ENCODE results near the gene PALM3.
A peak's percentile ranks its signal among the peaks of the same experiment; 100 is the strongest.
"Not testable (repeated sequence)": the region's sequence is repeated elsewhere in the genome, so short reads cannot be mapped to it uniquely, and the experiment has no call there.

PALM3 gene

GRCh38 chr19:14059093-14059480 is 2.8 kb downstream of the PALM3 start:
- DNase-seq = no peak

- no peak for DNase-seq
These were observed 3.4 kb downstream of the PALM3 start for GRCh38 chr19:14058182-14059092.

- DNase-seq = no peak
These were observed 5.0 kb downstream of the PALM3 start for GRCh38 chr19:14056741-14057356.

GRCh38 chr19:14056069-14056666 is 5.7 kb downstream of the PALM3 start:
- no peak for DNase-seq

GRCh38 chr19:14055396-14055795 is 6.5 kb downstream of the PALM3 start:
- no peak for DNase-seq

- no peak for DNase-seq
These were observed 7.2 kb downstream of the PALM3 start for GRCh38 chr19:14054721-14055120.

GRCh38 chr19:14054099-14054498 is 7.8 kb downstream of the PALM3 start:
- no peak for DNase-seq

- no peak for DNase-seq
These were observed 8.4 kb downstream of the PALM3 start for GRCh38 chr19:14053500-14053899.

- DNase-seq = no peak
These were observed 8.8 kb downstream of the PALM3 start for GRCh38 chr19:14053032-14053431.

GRCh38 chr19:14052470-14052869 is 9.4 kb downstream of the PALM3 start:
- no peak for DNase-seq

GRCh38 chr19:14051980-14052379 is 9.9 kb downstream of the PALM3 start:
- no peak for DNase-seq

GRCh38 chr19:14050961-14051360 is 10.9 kb downstream of the PALM3 start:
- DNase-seq = not testable (repeated sequence)

GRCh38 chr19:14050512-14050911 is 11.4 kb downstream of the PALM3 start:
- no peak for DNase-seq

GRCh38 chr19:14048443-14049153 is 13.3 kb downstream of the PALM3 start:
- DNase-seq = no peak

- not testable (repeated sequence) for DNase-seq
These were observed 14.0 kb downstream of the PALM3 start for GRCh38 chr19:14047866-14048265.

- peak; percentile 14 for DNase-seq
These were observed 18.9 kb downstream of the PALM3 start for GRCh38 chr19:14042659-14043608.

- no peak for DNase-seq
These were observed 22.7 kb downstream of the PALM3 start for GRCh38 chr19:14039181-14039580.

- DNase-seq = no peak
These were observed 26.2 kb downstream of the PALM3 start for GRCh38 chr19:14035706-14036105.

GRCh38 chr19:14035159-14035558 is 26.7 kb downstream of the PALM3 start:
- not testable (repeated sequence) for DNase-seq

- DNase-seq = no peak
These were observed 27.9 kb downstream of the PALM3 start for GRCh38 chr19:14033946-14034345.

GRCh38 chr19:14031719-14032480 is 30.0 kb downstream of the PALM3 start, which contains the start of gene IL27RA:
TSS of gene IL27RA (plus strand) at chr19:14031762. CDS start at chr19:14031873, 111 bp downstream.
- DNase-seq = peak; percentile 21

All from NCI-H345 (cell line).